ENCODE data around the gene CCDC107. TPM values are rescaled to one million over a fixed set of nuclear protein-coding genes. Genes with fewer than 3 reads are reported as not detected.

CCDC107 gene
- total and polyA plus RNA-seq, 2 of the 13 experiments (the other 11 are each of a cell fraction or from before 2014, with no cell fraction given) = 7.1 to 15.2 TPM

DNA sequence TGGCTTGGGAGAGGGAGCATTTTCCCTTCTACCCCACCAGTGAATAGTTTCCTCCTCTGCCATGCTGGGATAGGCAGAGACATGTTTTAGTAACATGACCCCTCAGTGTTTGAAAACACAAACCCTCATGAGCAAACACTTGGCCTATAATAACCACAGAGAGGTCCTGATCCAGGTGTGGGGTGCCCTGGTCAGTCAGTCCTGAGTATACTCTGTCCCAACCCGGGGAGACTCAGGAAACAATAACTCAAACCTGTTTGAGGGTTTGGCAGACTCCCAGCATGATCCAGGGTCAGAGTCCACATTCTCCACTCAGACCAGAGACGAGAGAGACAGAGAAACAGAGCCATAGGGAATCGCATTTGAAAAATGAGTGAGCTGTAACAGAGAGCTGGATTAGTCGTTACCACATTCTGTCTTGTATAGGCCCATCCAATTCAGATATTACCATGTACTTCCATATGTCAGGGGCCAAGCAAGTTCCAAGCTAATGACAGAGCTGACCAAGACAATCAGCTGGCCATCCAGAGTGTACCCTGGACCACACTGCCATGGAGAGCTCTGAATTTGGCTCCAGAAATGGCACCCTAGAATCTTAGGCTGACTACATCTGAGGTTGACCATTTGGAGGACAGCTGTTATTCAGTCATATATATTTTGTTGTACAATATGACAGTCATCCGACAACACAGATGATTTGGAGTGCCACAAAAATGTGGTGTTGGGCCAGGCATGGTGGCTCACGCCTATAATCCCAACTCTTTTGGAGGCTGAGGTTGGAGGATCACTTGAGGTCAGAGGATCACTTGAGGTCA is 11.4 kb downstream of the CCDC107 start (continued):
- TF ChIP-seq, protein P1, sequence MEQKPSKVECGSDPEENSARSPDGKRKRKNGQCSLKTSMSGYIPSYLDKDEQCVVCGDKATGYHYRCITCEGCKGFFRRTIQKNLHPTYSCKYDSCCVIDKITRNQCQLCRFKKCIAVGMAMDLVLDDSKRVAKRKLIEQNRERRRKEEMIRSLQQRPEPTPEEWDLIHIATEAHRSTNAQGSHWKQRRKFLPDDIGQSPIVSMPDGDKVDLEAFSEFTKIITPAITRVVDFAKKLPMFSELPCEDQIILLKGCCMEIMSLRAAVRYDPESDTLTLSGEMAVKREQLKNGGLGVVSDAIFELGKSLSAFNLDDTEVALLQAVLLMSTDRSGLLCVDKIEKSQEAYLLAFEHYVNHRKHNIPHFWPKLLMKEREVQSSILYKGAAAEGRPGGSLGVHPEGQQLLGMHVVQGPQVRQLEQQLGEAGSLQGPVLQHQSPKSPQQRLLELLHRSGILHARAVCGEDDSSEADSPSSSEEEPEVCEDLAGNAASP (CRISPR knock-in tag; IDR thresholded peaks at IDR 0.05; ENCODE audit: borderline replicate concordance) = 0 out of 2 replicates have a peak, but pooled peaks have one; percentile 51
- TF ChIP-seq, protein P2, sequence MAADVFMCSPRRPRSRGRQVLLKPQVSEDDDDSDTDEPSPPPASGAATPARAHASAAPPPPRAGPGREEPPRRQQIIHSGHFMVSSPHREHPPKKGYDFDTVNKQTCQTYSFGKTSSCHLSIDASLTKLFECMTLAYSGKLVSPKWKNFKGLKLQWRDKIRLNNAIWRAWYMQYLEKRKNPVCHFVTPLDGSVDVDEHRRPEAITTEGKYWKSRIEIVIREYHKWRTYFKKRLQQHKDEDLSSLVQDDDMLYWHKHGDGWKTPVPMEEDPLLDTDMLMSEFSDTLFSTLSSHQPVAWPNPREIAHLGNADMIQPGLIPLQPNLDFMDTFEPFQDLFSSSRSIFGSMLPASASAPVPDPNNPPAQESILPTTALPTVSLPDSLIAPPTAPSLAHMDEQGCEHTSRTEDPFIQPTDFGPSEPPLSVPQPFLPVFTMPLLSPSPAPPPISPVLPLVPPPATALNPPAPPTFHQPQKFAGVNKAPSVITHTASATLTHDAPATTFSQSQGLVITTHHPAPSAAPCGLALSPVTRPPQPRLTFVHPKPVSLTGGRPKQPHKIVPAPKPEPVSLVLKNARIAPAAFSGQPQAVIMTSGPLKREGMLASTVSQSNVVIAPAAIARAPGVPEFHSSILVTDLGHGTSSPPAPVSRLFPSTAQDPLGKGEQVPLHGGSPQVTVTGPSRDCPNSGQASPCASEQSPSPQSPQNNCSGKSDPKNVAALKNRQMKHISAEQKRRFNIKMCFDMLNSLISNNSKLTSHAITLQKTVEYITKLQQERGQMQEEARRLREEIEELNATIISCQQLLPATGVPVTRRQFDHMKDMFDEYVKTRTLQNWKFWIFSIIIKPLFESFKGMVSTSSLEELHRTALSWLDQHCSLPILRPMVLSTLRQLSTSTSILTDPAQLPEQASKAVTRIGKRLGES (CRISPR knock-in tag; IDR thresholded peaks at IDR 0.05; ENCODE audit: borderline replicate concordance) = no peak
- TF ChIP-seq, protein P3, sequence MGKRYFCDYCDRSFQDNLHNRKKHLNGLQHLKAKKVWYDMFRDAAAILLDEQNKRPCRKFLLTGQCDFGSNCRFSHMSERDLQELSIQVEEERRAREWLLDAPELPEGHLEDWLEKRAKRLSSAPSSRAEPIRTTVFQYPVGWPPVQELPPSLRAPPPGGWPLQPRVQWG (CRISPR knock-in tag; IDR thresholded peaks at IDR 0.05; ENCODE audit: borderline replicate concordance, low read depth) = no peak
- TF ChIP-seq ZNF883 (CRISPR knock-in tag; IDR thresholded peaks at IDR 0.05; ENCODE audit: not compliant biosample characterization) (no peak), ZNF3 (CRISPR knock-in tag; IDR thresholded peaks at IDR 0.05) (no peak), FOXM1 (CRISPR knock-in tag; IDR thresholded peaks at IDR 0.05) (no peak), ELF4 (CRISPR knock-in tag; IDR thresholded peaks at IDR 0.05; ENCODE audit: borderline replicate concordance) (no peak), ZNF282 (IDR thresholded peaks at IDR 0.05; ENCODE audit: partially characterized antibody) (no peak), ZNF773 (CRISPR knock-in tag; IDR thresholded peaks at IDR 0.05; ENCODE audit: borderline replicate concordance) (no peak), ZNF235 (CRISPR knock-in tag; IDR thresholded peaks at IDR 0.05; ENCODE audit: borderline replicate concordance) (no peak), ZNF205 (CRISPR knock-in tag; IDR thresholded peaks at IDR 0.05) (0 out of 2 replicates have a peak, but pooled peaks have one; percentile 35), POGZ (CRISPR knock-in tag; IDR thresholded peaks at IDR 0.05) (peak; percentile 49), ZNF24 (IDR thresholded peaks at IDR 0.05) (no peak), RCOR2 (CRISPR knock-in tag; IDR thresholded peaks at IDR 0.05) (peak; percentile 58), ZNF558 (CRISPR knock-in tag; IDR thresholded peaks at IDR 0.05; ENCODE audit: borderline replicate concordance) (no peak), ZNF124 (CRISPR knock-in tag; IDR thresholded peaks at IDR 0.05) (peak; percentile 72; the same call in 1 of the 2 replicates), ZNF264 (CRISPR knock-in tag; IDR thresholded peaks at IDR 0.05) (no peak), RXRA (CRISPR knock-in tag; IDR thresholded peaks at IDR 0.05) (no peak), ZZZ3 (CRISPR knock-in tag; IDR thresholded peaks at IDR 0.05; ENCODE audit: borderline replicate concordance) (no peak), ZSCAN30 (CRISPR knock-in tag; IDR thresholded peaks at IDR 0.05) (no peak), ARNT (IDR thresholded peaks at IDR 0.05) (no peak)
- TF ChIP-seq, protein P4, sequence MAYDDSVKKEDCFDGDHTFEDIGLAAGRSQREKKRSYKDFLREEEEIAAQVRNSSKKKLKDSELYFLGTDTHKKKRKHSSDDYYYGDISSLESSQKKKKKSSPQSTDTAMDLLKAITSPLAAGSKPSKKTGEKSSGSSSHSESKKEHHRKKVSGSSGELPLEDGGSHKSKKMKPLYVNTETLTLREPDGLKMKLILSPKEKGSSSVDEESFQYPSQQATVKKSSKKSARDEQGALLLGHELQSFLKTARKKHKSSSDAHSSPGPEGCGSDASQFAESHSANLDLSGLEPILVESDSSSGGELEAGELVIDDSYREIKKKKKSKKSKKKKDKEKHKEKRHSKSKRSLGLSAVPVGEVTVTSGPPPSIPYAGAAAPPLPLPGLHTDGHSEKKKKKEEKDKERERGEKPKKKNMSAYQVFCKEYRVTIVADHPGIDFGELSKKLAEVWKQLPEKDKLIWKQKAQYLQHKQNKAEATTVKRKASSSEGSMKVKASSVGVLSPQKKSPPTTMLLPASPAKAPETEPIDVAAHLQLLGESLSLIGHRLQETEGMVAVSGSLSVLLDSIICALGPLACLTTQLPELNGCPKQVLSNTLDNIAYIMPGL (CRISPR knock-in tag; IDR thresholded peaks at IDR 0.05; ENCODE audit: borderline replicate concordance in 1 of 2, low read depth in 1 of 2) = no peak
- TF ChIP-seq, protein P5, sequence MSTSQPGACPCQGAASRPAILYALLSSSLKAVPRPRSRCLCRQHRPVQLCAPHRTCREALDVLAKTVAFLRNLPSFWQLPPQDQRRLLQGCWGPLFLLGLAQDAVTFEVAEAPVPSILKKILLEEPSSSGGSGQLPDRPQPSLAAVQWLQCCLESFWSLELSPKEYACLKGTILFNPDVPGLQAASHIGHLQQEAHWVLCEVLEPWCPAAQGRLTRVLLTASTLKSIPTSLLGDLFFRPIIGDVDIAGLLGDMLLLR (CRISPR knock-in tag; IDR thresholded peaks at IDR 0.05) = no peak
